Effector memory CD4-positive, alpha-beta T cell (primary cell): ENCODE data around the gene FXYD4.
"Not testable (repeated sequence)": the region's sequence is repeated elsewhere in the genome, so short reads cannot be mapped to it uniquely, and the experiment has no call there.

ENCODE experiments used
- DNase-seq, 3 donors: peaks; one replicate each; pipeline ENCODE4 v3.0.0-alpha.2; 2020
- H3K27ac ChIP-seq: 2 replicates; pipeline ENCODE4 v1.7.0; 2013; ENCODE audit warnings: mild to moderate bottlenecking, low read length, moderate library complexity; ENCODE audit not compliant: insufficient read depth, poor library complexity, severe bottlenecking
- H3K27me3 ChIP-seq: replicated peaks from 2 replicates; pipeline ENCODE4 v1.7.0; 2013; ENCODE audit warnings: mild to moderate bottlenecking, low read length; ENCODE audit not compliant: insufficient read depth, control insufficient read depth, poor library complexity, severe bottlenecking
- H3K36me3 ChIP-seq: 2 replicates; pipeline ENCODE4 v1.7.0; 2013; ENCODE audit warnings: mild to moderate bottlenecking, low read length, moderate library complexity; ENCODE audit not compliant: control insufficient read depth, insufficient read depth
- H3K4me1 ChIP-seq: 2 replicates; pipeline ENCODE4 v1.7.0; 2013; ENCODE audit warnings: low read length, mild to moderate bottlenecking; ENCODE audit not compliant: control insufficient read depth, insufficient read depth, poor library complexity, severe bottlenecking
- H3K4me3 ChIP-seq: 2 replicates; pipeline ENCODE4 v1.7.0; 2013; ENCODE audit warnings: low read length, low read depth, mild to moderate bottlenecking; ENCODE audit not compliant: insufficient read depth, poor library complexity, severe bottlenecking
- H3K9me3 ChIP-seq: 2 replicates; pipeline ENCODE4 v1.7.0; 2013; ENCODE audit warnings: mild to moderate bottlenecking, low read length, moderate library complexity; ENCODE audit not compliant: control insufficient read depth

Gene FXYD4

GRCh38 chr10:43330824-43331127 is 40.7 kb upstream of the FXYD4 start:
- not testable (repeated sequence) for H3K9me3 ChIP-seq, H3K36me3 ChIP-seq, DNase-seq, H3K4me3 ChIP-seq, H3K27me3 ChIP-seq, H3K27ac ChIP-seq
- H3K4me1 ChIP-seq, result peaks cover 18% of the 10 kb centered on the region

- Histone ChIP-seq H3K4me3 (no peak overlapping the region), H3K36me3 (no peaks in the 10 kb centered on the region), H3K27ac (no peak overlapping the region), H3K9me3 (no peaks in the 10 kb centered on the region), H3K27me3 (no peaks in the 10 kb centered on the region), H3K4me1 (peaks cover 18% of the 10 kb centered on the region)
- no peak for DNase-seq
Measured at GRCh38 chr10:43333653-43334052, 37.8 kb upstream of the FXYD4 start.

GRCh38 chr10:43336061-43336460 is 35.4 kb upstream of the FXYD4 start:
- H3K27me3 ChIP-seq, result no peaks in the 10 kb centered on the region
- H3K4me3 ChIP-seq, result no peak overlapping the region
- H3K9me3 ChIP-seq, result no peaks in the 10 kb centered on the region

GRCh38 chr10:43336641-43337318 is 34.7 kb upstream of the FXYD4 start:
- no peak overlapping the region for H3K27ac ChIP-seq
- H3K4me3 ChIP-seq, result no peak overlapping the region
- no peaks in the 10 kb centered on the region for H3K36me3 ChIP-seq
- H3K4me1 ChIP-seq, result peaks cover 11% of the 10 kb centered on the region
- H3K27me3 ChIP-seq, result no peaks in the 10 kb centered on the region
- H3K9me3 ChIP-seq, result no peaks in the 10 kb centered on the region
- no peak for DNase-seq

More at GRCh38 chr10:43336061-43336460, 35.4 kb upstream of the FXYD4 start:
- DNase-seq, result no peak
- Histone ChIP-seq H3K4me1 (peaks cover 15% of the 10 kb centered on the region), H3K27ac (no peak overlapping the region), H3K36me3 (no peaks in the 10 kb centered on the region)

- H3K27ac ChIP-seq, H3K4me3 ChIP-seq, H3K4me1 ChIP-seq, H3K27me3 ChIP-seq, H3K36me3 ChIP-seq, DNase-seq, H3K9me3 ChIP-seq: not testable (repeated sequence)
Measured at GRCh38 chr10:43337536-43337935, 33.9 kb upstream of the FXYD4 start.

GRCh38 chr10:43338117-43338516 is 33.3 kb upstream of the FXYD4 start:
- Histone ChIP-seq H3K9me3 (no peaks in the 10 kb centered on the region), H3K4me3 (no peak overlapping the region), H3K4me1 (peaks cover under 1% of the 10 kb centered on the region), H3K27ac (no peak overlapping the region), H3K36me3 (no peaks in the 10 kb centered on the region), H3K27me3 (no peaks in the 10 kb centered on the region)
- DNase-seq, result no peak

GRCh38 chr10:43339136-43339535 is 32.3 kb upstream of the FXYD4 start:
- H3K27ac ChIP-seq, result no peak overlapping the region
- H3K4me3 ChIP-seq, result no peak overlapping the region
- no peaks in the 10 kb centered on the region for H3K4me1 ChIP-seq
- H3K27me3 ChIP-seq, result no peaks in the 10 kb centered on the region
- DNase-seq, result no peak
- no peaks in the 10 kb centered on the region for H3K9me3 ChIP-seq
- H3K36me3 ChIP-seq, result no peaks in the 10 kb centered on the region

GRCh38 chr10:43340101-43340500 is 31.3 kb upstream of the FXYD4 start:
- no peaks in the 10 kb centered on the region for H3K9me3 ChIP-seq
- no peak overlapping the region for H3K4me3 ChIP-seq
- DNase-seq, result no peak
- H3K36me3 ChIP-seq, result no peaks in the 10 kb centered on the region
- no peak overlapping the region for H3K27ac ChIP-seq
- H3K4me1 ChIP-seq, result no peaks in the 10 kb centered on the region
- H3K27me3 ChIP-seq, result no peaks in the 10 kb centered on the region

GRCh38 chr10:43340619-43341018 is 30.8 kb upstream of the FXYD4 start:
- Histone ChIP-seq H3K27ac (no peak overlapping the region), H3K36me3 (no peaks in the 10 kb centered on the region), H3K27me3 (no peaks in the 10 kb centered on the region), H3K4me3 (no peak overlapping the region), H3K9me3 (no peaks in the 10 kb centered on the region), H3K4me1 (no peaks in the 10 kb centered on the region)
- DNase-seq, result no peak

GRCh38 chr10:43341450-43341849 is 30.0 kb upstream of the FXYD4 start:
- Histone ChIP-seq H3K4me1 (no peaks in the 10 kb centered on the region), H3K27ac (no peak overlapping the region), H3K9me3 (no peaks in the 10 kb centered on the region), H3K27me3 (no peaks in the 10 kb centered on the region), H3K4me3 (no peak overlapping the region), H3K36me3 (no peaks in the 10 kb centered on the region)
- DNase-seq, result no peak
